GM18867 (cell line): ENCODE measurements around the gene SPHK1.

Source experiments
- ATAC-seq: cut with Tn5 transposase; IDR thresholded peaks from one replicate; pipeline ENCODE4 v1.9.1; 2021; ENCODE audit warnings: mild to moderate bottlenecking, moderate library complexity; ENCODE audit not compliant: unreplicated experiment

The SPHK1 gene

DNA sequence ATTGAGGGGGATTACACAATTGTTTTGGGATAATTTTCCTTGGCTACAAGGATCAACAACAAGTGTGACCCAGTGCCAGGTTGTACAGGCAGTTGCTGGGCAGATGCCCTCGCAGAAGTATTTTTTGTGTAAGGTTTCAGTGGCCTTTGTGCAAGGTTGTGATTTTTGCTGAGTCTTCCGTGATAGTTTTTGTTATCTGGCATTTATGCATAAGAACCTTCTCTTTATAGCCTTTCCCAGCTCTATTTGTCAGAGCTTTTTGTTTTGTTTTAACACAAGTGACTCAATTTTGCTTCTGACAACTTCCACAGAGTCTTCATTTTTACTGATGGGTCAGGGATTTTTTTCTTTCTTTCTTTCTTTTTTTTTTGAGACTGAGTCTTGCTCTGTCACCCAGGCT lies 23.9 kb upstream of the SPHK1 start:
- no peak for ATAC-seq

- ATAC-seq, result no peak
These were observed 21.1 kb upstream of the SPHK1 start for GRCh38 chr17:76363107-76363842.

DNA sequence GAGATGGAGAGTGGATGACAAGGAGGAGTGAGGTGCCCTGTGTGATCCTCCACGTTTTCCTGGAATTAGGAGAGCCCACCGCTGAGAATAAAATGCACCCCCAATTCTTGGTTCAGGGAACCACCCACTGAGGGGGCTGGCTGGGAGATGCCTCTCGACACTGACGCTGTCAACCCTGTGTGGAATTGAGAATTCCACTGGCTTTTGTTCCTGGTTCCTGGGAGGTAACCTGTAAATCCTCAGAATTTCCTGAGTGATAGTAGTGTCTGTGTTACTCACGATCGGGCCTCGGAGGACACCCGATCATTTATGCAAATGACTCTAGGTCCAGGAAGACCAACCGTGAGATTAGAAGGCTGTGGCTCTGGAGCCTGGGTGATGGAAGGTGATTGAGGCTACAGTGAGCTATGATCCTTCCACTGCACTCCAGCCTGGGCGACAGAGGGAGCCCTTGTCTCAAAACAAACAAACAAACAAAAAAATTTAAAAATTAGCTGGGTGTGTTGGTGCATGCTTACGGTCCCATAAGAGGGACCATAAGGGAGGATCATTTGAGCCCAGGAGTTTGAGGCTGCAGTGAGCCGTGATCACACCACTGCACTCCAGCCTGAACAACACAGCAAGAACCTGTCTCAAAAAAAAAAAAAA lies 19.0 kb upstream of the SPHK1 start:
- no peak for ATAC-seq

DNA sequence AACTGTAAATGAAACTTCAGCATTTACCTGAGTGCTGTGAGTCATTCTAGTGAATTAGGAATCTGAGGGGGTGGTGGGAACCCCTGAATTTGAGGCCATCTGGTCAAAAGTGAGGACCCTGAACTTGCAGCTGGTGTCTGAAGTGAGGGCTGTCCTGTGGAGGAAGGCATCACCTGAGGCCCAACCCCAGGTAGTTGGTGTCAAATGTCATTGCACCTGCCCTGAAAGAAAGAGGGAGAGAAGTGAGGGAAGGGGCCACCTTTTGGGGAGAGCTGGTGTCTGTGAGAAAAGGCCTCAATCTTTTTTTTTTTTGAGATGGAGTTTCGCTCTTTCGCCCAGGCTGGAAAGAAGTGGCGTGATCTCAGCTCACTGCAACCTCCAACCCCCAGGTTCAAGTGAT lies 18.2 kb upstream of the SPHK1 start:
- ATAC-seq, result no peak

- no peak for ATAC-seq
These were observed 16.8 kb upstream of the SPHK1 start for GRCh38 chr17:76367642-76368041.

- ATAC-seq, result no peak
These were observed 15.9 kb upstream of the SPHK1 start for GRCh38 chr17:76368545-76368944.

- no peak for ATAC-seq
These were observed 15.0 kb upstream of the SPHK1 start for GRCh38 chr17:76369379-76369778.

- ATAC-seq, result no peak
These were observed 14.6 kb upstream of the SPHK1 start for GRCh38 chr17:76369804-76370203.

DNA sequence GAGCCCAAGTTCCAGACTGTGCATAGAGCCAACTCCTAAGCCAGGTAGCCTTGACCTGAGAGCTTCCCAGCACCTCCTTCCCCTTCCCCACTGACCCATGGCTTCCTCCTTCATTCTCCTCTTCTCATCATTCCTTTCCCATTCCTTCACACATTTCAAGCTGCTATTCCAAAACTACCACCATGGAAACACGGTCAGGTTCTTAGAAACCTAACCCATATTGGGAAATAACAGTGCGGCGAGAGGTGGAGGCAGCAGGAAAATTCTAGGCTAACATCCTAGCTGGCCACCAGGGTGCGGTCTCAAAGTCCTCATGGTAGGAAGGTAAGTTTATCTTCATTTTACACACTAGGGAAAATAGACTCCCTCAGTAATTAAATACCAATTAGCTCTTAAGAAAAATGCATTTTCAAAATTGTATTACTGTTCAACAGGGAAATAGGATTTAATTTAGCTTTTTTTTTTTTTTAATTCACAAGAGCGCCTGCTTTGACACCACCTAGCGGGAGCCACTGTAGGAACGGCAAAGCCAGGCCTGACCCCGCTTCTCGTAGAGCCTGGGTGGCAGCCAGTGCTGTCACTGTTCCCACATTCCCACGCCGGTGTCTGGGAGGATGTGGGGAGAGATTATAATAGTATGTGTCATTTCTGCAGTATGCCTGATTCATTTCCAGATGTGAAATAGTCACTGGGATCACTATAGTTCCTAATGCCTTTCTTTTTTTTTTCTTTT lies 14.0 kb upstream of the SPHK1 start:
- ATAC-seq, result no peak

- no peak for ATAC-seq
These were observed 12.5 kb upstream of the SPHK1 start for GRCh38 chr17:76371656-76372628.

DNA sequence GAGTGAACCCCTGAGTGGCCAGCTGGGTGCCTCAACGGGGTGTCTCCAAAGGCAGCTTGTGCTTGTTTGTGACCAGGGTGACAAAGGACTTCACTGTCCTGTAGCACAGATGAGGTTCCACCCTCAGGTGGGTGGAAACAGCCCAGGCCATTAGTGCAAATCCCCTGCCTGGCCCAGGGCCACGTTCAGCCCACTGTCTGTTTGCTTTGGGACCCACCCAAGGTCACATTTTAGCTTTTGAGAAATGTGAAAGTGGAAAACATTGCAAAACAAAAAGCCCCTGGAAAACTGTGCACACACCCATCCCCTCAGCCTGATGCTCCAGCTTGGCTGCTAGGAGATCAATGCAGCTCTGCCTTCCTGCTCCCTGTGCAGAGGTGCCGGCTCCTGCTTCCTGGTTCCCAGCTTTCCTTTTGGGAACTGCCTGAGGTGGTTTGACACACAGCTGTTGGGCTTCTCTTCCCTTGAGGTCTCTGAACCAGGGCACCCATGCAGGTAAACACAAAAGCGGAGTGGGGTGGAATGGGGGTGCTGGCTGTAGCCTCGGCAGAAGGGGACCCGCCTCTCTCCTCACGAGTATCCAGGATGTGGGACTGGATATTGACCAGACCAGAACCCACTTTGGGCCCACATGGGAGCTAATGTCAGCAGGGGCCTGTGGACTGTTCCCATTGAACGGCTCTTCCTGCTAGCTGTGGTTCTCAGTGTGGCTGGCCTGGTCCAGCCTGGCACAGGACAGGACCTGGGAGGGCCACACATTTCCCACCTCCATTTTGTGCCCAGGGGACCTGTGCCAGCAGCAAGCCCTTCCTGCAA lies 7.9 kb upstream of the SPHK1 start:
- ATAC-seq, result no peak

DNA sequence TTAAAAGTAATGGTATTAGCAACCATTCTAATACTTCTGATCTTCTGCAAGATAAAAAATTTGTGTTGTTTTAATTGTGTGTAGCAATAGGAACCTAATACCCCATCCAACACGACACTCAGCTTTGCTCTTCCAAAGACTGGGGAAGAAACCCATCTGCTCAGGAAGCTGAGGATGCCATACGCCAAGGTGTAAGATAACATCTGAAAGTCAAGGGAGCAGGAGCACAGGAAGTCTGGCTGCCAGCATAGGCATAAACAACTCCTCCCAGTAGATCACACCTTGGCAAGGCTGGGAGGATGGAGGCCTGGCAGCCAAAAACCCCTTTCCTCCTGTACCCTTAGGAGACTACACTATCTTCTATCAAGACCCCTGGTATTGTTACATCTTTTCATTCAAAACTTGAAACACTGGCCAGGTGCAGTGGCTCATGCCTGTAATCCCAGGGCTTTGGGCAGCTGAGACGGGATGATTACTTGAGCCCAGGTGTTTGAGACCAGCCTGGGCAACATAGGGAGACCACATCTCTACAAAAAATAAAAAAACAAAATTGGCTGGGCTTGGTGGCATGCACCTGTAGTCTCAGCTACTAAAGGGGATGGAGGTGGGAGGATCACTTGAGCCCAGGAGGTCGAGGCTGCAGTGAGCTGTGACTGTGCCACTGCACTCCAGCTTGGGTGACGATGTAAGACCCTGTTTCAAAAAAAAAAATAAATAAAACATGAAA lies 5.7 kb upstream of the SPHK1 start:
- ATAC-seq, result no peak

DNA sequence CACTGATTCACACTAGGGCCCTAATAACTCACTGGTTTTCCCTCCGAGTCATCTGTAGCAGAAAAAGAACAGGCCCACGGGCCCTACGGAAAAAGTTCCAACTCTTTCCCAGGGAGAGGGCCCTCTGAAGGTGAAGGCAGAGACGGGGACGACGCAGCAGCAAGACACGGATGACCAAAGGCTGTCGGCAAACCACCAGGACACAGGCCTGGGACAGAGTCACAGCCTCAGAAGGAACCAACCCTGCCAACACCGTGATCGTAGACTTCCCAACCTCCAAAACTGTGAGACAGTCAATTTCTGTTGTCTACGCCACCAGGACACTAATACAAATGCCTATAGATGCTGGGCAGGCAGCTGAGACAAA lies 5.2 kb upstream of the SPHK1 start:
- ATAC-seq, result no peak

DNA sequence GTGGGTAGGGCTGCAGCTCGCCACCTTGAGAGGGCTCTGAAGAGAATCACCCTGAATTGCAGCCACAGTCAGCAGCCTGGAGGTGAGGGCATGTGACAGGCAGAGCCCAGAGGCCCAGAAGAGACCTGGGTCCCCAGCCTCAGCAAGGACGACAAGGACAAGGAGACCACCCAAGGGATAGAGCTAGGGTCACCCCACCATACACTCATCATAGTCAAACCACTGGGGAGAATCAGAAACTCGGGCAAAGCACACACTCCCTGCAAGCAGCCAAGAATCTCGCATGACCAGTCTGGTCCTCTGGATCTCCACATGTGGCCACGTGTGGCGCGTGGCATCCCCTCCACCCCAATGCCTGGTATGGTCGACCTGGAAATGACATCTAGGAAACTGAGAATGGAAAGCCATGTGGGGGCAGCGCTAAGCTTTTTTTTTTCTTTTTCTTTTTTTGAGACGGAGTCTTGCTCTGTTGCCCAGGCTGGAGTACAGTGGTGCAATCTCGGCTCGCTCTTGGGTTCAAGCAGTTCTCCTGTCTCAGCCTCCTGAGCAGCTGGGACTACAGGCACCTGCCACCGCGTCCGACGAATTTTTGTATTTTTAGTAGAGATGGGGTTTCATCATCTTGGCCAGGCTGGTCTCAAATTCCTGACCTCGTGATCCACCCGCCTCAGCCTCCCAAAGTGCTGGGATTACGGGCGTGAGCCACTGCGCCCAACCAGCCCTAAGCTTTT lies 4.6 kb upstream of the SPHK1 start:
- no peak for ATAC-seq

DNA sequence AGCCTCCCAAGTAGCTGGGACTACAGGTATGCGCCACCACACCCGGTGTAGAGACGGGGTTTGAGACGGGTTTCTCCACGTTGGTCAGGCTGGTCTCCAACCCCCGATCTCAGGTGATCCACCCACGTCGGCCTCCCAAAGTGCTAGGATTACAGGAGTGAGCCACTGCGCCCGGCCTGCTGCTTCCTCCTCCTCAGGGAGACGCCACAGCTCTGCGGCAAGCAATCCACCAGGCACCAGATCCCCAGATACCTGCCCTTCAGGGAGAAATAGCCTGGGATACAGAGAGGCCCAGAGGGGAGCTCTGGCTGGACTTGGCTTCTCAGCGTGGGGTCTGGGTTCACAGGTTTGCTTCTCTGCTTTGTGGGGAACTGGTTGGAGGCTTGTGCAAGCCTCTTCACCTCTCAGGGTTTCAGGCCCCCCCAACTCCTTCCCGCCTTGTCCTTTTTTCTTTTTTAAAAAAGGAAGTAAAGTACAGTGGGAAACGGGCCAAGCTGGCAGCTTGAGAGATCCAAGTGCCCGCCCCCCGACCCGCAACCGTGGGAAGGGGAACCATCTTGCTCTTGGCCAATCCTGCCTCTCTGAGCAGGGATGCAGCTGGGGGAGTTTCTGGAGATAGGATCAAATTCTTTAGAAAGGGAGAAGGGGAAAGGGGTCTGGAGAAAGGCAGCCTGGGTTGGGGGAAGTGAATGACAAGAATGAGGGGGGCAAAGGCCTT lies 2.6 kb upstream of the SPHK1 start:
- no peak for ATAC-seq

GRCh38 chr17:76382351-76382802 lies 2.0 kb upstream of the SPHK1 start:
- ATAC-seq, result no peak

DNA sequence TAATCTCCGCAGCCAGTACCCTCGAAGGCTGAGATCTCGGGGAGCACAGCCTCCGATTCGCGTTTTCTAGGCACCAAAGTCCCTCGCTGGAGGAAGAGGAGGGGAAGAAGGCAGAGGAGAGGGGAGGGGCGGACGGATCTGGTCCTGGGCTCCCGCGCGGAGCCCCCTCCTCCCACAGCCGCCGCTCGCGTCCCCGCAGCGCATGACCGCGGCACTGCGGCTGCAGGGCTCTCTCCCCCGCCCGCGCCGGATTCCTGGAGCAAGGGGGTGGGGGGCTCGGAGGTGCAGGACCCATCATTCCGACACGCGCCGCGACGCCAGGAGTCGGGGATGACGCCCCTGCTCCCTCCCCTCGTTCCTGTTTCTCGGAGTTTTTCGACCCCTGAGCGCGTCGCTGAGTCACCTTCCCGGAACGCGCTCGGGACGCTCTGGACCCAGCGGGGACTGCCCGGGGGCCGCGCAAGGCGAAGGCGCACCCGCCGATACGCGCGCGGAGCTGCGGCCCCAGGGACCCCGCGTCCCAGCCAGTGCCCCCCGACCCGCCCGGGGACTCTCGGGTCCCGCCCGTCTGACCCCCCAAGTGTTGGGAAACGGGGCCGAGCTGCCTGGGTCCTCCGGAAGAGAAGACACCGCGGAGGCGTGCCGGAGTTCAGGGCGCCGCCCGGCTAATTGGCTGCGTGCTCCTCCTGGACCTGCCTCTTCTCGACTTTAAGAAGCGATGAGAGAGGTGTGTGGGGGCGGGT lies 1.4 kb upstream of the SPHK1 start:
- peak; percentile 25 for ATAC-seq
